H1 (cell line): Measurements from ENCODE around the gene MBD1. TPM values are rescaled to one million over a fixed set of nuclear protein-coding genes. Genes with fewer than 3 reads are reported as not detected.

Source experiments
- ASH2L ChIP-seq: fragments of 200-600, 300-600 bp; sonication (generic); IDR thresholded peaks from one replicate; pipeline ENCODE4 v1.7.1; 2017; ENCODE audit warnings: low read length
- CHD2 ChIP-seq: IDR thresholded peaks from 2 replicates; pipeline ENCODE4 v1.6.1; 2012; ENCODE audit warnings: low read length, improper control_type of control experiment
- EP300 ChIP-seq, 2 experiments: IDR thresholded peaks; 1 replicate in 1 of 2; 2 replicates in 1 of 2; pipeline ENCODE4 v1.6.1; 2011 to 2012; ENCODE audit warnings: low read depth in 2 of 2, low read length in 2 of 2, mild to moderate bottlenecking in 2 of 2, borderline replicate concordance in 1 of 2, inconsistent platforms in 1 of 2, moderate library complexity in 1 of 2
- EZH2 ChIP-seq: fragments of 200-600 bp; sonication (generic); IDR thresholded peaks from 2 replicates; pipeline ENCODE4 v1.7.1; 2012; ENCODE audit warnings: low read depth, mild to moderate bottlenecking, moderate library complexity, low read length, inconsistent platforms; ENCODE audit not compliant: severe bottlenecking
- FOSL1 ChIP-seq: IDR thresholded peaks from 2 replicates; pipeline ENCODE4 v1.6.1; 2011; ENCODE audit warnings: mild to moderate bottlenecking, low read depth, low read length, moderate library complexity; ENCODE audit not compliant: insufficient read depth
- JUND ChIP-seq: IDR thresholded peaks from 2 replicates; pipeline ENCODE4 v1.6.1; 2011; ENCODE audit warnings: mild to moderate bottlenecking, improper control_type of control experiment, low read length
- KDM1A ChIP-seq: fragments of 200-600, 300-600 bp; sonication (generic); IDR thresholded peaks from 2 replicates; pipeline ENCODE4 v1.7.1; 2016; ENCODE audit warnings: mild to moderate bottlenecking, low read length, borderline replicate concordance
- PHF8 ChIP-seq: fragments of 200-600 bp; sonication (generic); conservative IDR thresholded peaks from 2 replicates; pipeline ENCODE4 v1.7.1; 2012; ENCODE audit warnings: low read depth, mild to moderate bottlenecking, inconsistent platforms, low read length, moderate library complexity
- POLR2AphosphoS5 ChIP-seq: IDR thresholded peaks from 2 replicates; pipeline ENCODE4 v1.6.1; 2011; ENCODE audit warnings: low read depth, low read length
- SP4 ChIP-seq: IDR thresholded peaks from 2 replicates; pipeline ENCODE4 v1.6.1; 2012; ENCODE audit warnings: low read length, inconsistent platforms
- ZNF274 ChIP-seq: IDR thresholded peaks from 2 replicates; pipeline ENCODE4 v1.7.0; 2012; ENCODE audit warnings: low read length, borderline replicate concordance; ENCODE audit errors: extremely low read depth
- polyA plus RNA-seq, 7 experiments: library from polyadenylated mRNA; depleted of rRNA in 3 of 7; stranded (reverse) in 5 of 7; unstranded in 2 of 7; fragments of >200 nt in 5 of 7; fragments of 200-250 nt in 2 of 7; gene quantifications; 1 replicate in 5 of 7; 2 replicates in 1 of 7; 4 replicates in 1 of 7; pipeline versions ENCODE4 v1.2.1 to v1.2.3, GENCODE V29; 2011 to 2013; ENCODE audit warnings: missing spikeins in 2 of 7, mixed read lengths in 2 of 7
- total RNA-seq: library from RNA; stranded (reverse); fragmentation: NEBNext Ultra II Directional; extraction: Animal tissue kit (Norgen Biotek cat#: 25700); gene quantifications from 2 replicates; pipeline ENCODE4 v1.2.1, GENCODE V29; 2021
- TF ChIP-seq, protein P1 (sequence below): fragments of 300-600 bp; sonication (generic); IDR thresholded peaks from 2 replicates; pipeline ENCODE4 v1.7.1; 2012; ENCODE audit warnings: low read length, moderate library complexity, mild to moderate bottlenecking, inconsistent platforms; ENCODE audit not compliant: insufficient replicate concordance

Gene MBD1
- total and polyA plus RNA-seq, 2 of the 8 experiments (the other 6 are each of a cell fraction or from before 2014, with no cell fraction given): 32.2 to 41.6 TPM

DNA sequence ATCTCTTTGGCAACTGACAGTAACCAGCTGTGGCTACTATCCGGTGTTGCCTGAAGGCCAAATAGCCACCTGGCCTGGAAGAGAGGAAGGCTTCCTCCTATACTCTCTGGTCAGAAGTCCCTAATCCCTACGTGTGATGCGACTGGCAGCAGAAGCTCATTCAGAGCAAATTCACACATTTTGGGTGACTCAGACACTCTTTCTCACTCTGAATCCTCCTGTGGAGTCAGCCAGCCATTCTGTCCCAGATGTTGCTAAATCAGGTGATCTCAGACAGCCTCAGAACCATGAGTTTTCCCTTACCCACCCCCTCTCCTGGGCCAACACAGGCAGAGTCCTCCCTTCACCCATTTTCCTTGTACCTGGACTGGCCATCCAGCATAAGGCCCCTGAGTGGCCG is 49.7 kb downstream of the MBD1 start (continued):
- TF ChIP-seq, protein P1, sequence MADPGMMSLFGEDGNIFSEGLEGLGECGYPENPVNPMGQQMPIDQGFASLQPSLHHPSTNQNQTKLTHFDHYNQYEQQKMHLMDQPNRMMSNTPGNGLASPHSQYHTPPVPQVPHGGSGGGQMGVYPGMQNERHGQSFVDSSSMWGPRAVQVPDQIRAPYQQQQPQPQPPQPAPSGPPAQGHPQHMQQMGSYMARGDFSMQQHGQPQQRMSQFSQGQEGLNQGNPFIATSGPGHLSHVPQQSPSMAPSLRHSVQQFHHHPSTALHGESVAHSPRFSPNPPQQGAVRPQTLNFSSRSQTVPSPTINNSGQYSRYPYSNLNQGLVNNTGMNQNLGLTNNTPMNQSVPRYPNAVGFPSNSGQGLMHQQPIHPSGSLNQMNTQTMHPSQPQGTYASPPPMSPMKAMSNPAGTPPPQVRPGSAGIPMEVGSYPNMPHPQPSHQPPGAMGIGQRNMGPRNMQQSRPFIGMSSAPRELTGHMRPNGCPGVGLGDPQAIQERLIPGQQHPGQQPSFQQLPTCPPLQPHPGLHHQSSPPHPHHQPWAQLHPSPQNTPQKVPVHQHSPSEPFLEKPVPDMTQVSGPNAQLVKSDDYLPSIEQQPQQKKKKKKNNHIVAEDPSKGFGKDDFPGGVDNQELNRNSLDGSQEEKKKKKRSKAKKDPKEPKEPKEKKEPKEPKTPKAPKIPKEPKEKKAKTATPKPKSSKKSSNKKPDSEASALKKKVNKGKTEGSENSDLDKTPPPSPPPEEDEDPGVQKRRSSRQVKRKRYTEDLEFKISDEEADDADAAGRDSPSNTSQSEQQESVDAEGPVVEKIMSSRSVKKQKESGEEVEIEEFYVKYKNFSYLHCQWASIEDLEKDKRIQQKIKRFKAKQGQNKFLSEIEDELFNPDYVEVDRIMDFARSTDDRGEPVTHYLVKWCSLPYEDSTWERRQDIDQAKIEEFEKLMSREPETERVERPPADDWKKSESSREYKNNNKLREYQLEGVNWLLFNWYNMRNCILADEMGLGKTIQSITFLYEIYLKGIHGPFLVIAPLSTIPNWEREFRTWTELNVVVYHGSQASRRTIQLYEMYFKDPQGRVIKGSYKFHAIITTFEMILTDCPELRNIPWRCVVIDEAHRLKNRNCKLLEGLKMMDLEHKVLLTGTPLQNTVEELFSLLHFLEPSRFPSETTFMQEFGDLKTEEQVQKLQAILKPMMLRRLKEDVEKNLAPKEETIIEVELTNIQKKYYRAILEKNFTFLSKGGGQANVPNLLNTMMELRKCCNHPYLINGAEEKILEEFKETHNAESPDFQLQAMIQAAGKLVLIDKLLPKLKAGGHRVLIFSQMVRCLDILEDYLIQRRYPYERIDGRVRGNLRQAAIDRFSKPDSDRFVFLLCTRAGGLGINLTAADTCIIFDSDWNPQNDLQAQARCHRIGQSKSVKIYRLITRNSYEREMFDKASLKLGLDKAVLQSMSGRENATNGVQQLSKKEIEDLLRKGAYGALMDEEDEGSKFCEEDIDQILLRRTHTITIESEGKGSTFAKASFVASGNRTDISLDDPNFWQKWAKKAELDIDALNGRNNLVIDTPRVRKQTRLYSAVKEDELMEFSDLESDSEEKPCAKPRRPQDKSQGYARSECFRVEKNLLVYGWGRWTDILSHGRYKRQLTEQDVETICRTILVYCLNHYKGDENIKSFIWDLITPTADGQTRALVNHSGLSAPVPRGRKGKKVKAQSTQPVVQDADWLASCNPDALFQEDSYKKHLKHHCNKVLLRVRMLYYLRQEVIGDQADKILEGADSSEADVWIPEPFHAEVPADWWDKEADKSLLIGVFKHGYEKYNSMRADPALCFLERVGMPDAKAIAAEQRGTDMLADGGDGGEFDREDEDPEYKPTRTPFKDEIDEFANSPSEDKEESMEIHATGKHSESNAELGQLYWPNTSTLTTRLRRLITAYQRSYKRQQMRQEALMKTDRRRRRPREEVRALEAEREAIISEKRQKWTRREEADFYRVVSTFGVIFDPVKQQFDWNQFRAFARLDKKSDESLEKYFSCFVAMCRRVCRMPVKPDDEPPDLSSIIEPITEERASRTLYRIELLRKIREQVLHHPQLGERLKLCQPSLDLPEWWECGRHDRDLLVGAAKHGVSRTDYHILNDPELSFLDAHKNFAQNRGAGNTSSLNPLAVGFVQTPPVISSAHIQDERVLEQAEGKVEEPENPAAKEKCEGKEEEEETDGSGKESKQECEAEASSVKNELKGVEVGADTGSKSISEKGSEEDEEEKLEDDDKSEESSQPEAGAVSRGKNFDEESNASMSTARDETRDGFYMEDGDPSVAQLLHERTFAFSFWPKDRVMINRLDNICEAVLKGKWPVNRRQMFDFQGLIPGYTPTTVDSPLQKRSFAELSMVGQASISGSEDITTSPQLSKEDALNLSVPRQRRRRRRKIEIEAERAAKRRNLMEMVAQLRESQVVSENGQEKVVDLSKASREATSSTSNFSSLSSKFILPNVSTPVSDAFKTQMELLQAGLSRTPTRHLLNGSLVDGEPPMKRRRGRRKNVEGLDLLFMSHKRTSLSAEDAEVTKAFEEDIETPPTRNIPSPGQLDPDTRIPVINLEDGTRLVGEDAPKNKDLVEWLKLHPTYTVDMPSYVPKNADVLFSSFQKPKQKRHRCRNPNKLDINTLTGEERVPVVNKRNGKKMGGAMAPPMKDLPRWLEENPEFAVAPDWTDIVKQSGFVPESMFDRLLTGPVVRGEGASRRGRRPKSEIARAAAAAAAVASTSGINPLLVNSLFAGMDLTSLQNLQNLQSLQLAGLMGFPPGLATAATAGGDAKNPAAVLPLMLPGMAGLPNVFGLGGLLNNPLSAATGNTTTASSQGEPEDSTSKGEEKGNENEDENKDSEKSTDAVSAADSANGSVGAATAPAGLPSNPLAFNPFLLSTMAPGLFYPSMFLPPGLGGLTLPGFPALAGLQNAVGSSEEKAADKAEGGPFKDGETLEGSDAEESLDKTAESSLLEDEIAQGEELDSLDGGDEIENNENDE: no peak
- TF ChIP-seq POLR2AphosphoS5: no peak
- no peak for TF ChIP-seq PHF8
- TF ChIP-seq SP4: no peak
- TF ChIP-seq ASH2L: no peak
- TF ChIP-seq JUND: no peak
- TF ChIP-seq EZH2: no peak
- TF ChIP-seq CHD2: no peak
- no peak for TF ChIP-seq EP300 (IDR thresholded peaks at IDR 0.05; ENCODE audit: borderline replicate concordance in 1 of 2, low read depth in 2 of 2, low read length in 2 of 2)
- no peak for TF ChIP-seq ZNF274
- no peak for TF ChIP-seq KDM1A
- no peak for TF ChIP-seq FOSL1
